Trophoblast cell (in vitro differentiated cells and primary cell): ENCODE results near the gene PTGER2.

Source experiments
- DNase-seq, 2 donors: peaks; one replicate each; pipeline ENCODE4 v3.0.0-alpha.2; 2016
- H2AFZ ChIP-seq: 2 replicates; pipeline ENCODE4 v1.6.1; 2013; ENCODE audit warnings: low read length, moderate library complexity, mild to moderate bottlenecking; ENCODE audit not compliant: insufficient read depth, poor library complexity
- H2AK5ac ChIP-seq: 2 replicates; pipeline ENCODE4 v1.6.1; 2013; ENCODE audit warnings: mild to moderate bottlenecking, low read length
- H2BK120ac ChIP-seq: 2 replicates; pipeline ENCODE4 v1.6.1; 2013; ENCODE audit warnings: low read length, mild to moderate bottlenecking, moderate library complexity; ENCODE audit not compliant: insufficient read depth, poor library complexity
- H2BK12ac ChIP-seq: 2 replicates; pipeline ENCODE4 v1.6.1; 2013; ENCODE audit warnings: mild to moderate bottlenecking, low read length, moderate library complexity
- H2BK5ac ChIP-seq: 2 replicates; pipeline ENCODE4 v1.6.1; 2013; ENCODE audit warnings: low read length, low read depth, moderate library complexity, mild to moderate bottlenecking; ENCODE audit not compliant: poor library complexity
- H3K14ac ChIP-seq: 2 replicates; pipeline ENCODE4 v1.6.1; 2013; ENCODE audit warnings: mild to moderate bottlenecking, low read length
- H3K18ac ChIP-seq: 2 replicates; pipeline ENCODE4 v1.6.1; 2013; ENCODE audit warnings: mild to moderate bottlenecking, low read length
- H3K23ac ChIP-seq: 2 replicates; pipeline ENCODE4 v1.6.1; 2013; ENCODE audit warnings: low read length
- H3K27ac ChIP-seq: 2 replicates; pipeline ENCODE4 v1.5.1; 2013; ENCODE audit warnings: low read depth, mild to moderate bottlenecking, inconsistent platforms, low read length, moderate library complexity
- H3K27me3 ChIP-seq: 2 replicates; pipeline ENCODE4 v1.6.1; 2013; ENCODE audit warnings: inconsistent platforms, mild to moderate bottlenecking, low read length, moderate library complexity; ENCODE audit not compliant: insufficient read depth
- H3K36me3 ChIP-seq, 2 experiments: 1 replicate in 1 of 2; 2 replicates in 1 of 2; pipeline ENCODE4 v1.6.1; 2013; ENCODE audit warnings: low read length in 2 of 2, mild to moderate bottlenecking in 2 of 2, moderate library complexity in 1 of 2; ENCODE audit not compliant: insufficient read depth in 2 of 2, control insufficient read depth in 1 of 2
- H3K4ac ChIP-seq: 2 replicates; pipeline ENCODE4 v1.6.1; 2013; ENCODE audit warnings: low read depth, mild to moderate bottlenecking, low read length, moderate library complexity
- H3K4me1 ChIP-seq, 2 experiments: 1 replicate in 1 of 2; 2 replicates in 1 of 2; pipeline ENCODE4 v1.6.1; 2013; ENCODE audit warnings: low read length in 2 of 2, mild to moderate bottlenecking in 2 of 2, moderate library complexity in 1 of 2; ENCODE audit not compliant: insufficient read depth in 2 of 2, control insufficient read depth in 1 of 2
- H3K4me2 ChIP-seq: 2 replicates; pipeline ENCODE4 v1.6.1; 2013; ENCODE audit warnings: inconsistent platforms, mild to moderate bottlenecking, low read length, moderate library complexity
- H3K4me3 ChIP-seq: 2 replicates; pipeline ENCODE4 v1.5.1; 2013; ENCODE audit warnings: mild to moderate bottlenecking, low read depth, low read length, inconsistent platforms
- H3K79me1 ChIP-seq: one replicate; pipeline ENCODE4 v1.6.1; 2013; ENCODE audit warnings: low read length
- H3K79me2 ChIP-seq: 2 replicates; pipeline ENCODE4 v1.6.1; 2013; ENCODE audit warnings: low read length, mild to moderate bottlenecking; ENCODE audit not compliant: control insufficient read depth, insufficient read depth, poor library complexity
- H3K9ac ChIP-seq: 2 replicates; pipeline ENCODE4 v1.6.1; 2013; ENCODE audit warnings: mild to moderate bottlenecking, low read length
- H3K9me3 ChIP-seq: 2 replicates; pipeline ENCODE4 v1.6.1; 2013; ENCODE audit warnings: low read depth, mild to moderate bottlenecking, control low read depth, inconsistent platforms, low read length; ENCODE audit not compliant: insufficient read depth
- H4K12ac ChIP-seq: 2 replicates; pipeline ENCODE4 v1.6.1; 2013; ENCODE audit warnings: low read depth, mild to moderate bottlenecking, low read length, moderate library complexity
- H4K8ac ChIP-seq: 2 replicates; pipeline ENCODE4 v1.6.1; 2013; ENCODE audit warnings: low read depth, mild to moderate bottlenecking, low read length, moderate library complexity
- H4K91ac ChIP-seq: one replicate; pipeline ENCODE4 v1.6.1; 2013; ENCODE audit warnings: low read depth, mild to moderate bottlenecking, low read length, moderate library complexity
- WGBS: extraction: QIAGEN DNeasy Blood & Tissue Kit; methylation state at CpG from one replicate; pipeline ENCODE4 v1.1.7; 2013; ENCODE audit warnings: missing lambda C conversion rate; ENCODE audit not compliant: insufficient read length, insufficient coverage; ENCODE audit errors: extremely low coverage; 5-methylcytosine and 5-hydroxymethylcytosine counted together

PTGER2 gene

DNA sequence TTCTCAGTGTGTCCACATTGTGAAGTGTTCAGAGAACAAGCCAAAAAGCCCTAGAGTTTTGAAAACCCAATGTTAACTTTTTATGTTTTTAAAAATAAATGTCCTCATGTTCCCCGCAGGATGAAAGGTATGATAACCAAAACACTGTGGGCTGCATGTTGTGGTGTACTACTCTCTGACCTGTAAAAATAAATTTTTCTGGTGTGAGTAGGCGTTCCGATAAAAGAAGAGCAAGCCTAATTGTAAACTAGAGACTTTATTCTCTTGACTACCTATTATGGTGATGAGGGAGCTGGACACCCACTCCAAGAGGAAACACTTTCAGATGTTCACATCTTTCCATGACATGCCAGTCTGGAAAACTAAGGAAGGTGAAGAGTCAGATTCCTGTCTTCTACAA lies 18.2 kb downstream of the PTGER2 start:
- Histone ChIP-seq H3K9ac (no peak overlapping the region), H3K4me2 (no peak overlapping the region), H3K9me3 (no peaks in the 10 kb centered on the region), H3K14ac (no peak overlapping the region), H3K36me3 (no peaks in the 10 kb centered on the region), H2AFZ (no peak overlapping the region), H4K8ac (no peak overlapping the region), H4K91ac (no peak overlapping the region), H3K27ac (no peak overlapping the region), H3K4me1 (peaks cover 0 to 2% of the 10 kb centered on the region in 2 experiments), H3K23ac (no peak overlapping the region), H2AK5ac (no peak overlapping the region), H2BK12ac (no peak overlapping the region), H3K79me1 (no peaks in the 10 kb centered on the region), H3K4ac (no peak overlapping the region), H2BK5ac (no peak overlapping the region), H2BK120ac (no peak overlapping the region), H3K79me2 (no peaks in the 10 kb centered on the region), H3K18ac (no peak overlapping the region), H4K12ac (no peak overlapping the region), H3K4me3 (no peak overlapping the region), H3K27me3 (no peaks in the 10 kb centered on the region)
- WGBS: no CpG with 5 or more reads among the region's 3 CpGs
- DNase-seq: no peak

DNA sequence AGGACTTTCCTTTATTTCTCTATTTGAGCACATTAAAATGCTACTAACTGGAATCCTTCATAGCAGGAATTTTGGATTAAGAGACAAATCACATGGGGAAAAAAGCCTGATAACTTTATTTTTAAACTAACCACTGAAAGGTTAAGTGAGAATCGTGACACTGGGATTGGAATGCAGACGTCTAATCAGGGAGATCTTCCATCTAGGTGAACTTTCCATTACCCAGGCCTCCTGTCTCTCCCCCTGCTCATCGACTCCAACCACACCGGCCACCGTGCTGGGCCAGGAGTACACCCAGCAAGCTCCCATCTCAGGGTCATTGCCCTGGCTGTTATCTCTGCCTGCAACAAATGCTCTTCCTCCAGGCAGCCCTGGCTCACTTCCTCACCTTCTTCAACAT lies 19.0 kb downstream of the PTGER2 start:
- Histone ChIP-seq H3K79me1 (no peaks in the 10 kb centered on the region), H2BK120ac (no peak overlapping the region), H3K23ac (no peak overlapping the region), H4K12ac (no peak overlapping the region), H3K4me3 (no peak overlapping the region), H3K9me3 (no peaks in the 10 kb centered on the region), H3K4ac (no peak overlapping the region), H4K8ac (no peak overlapping the region), H3K36me3 (no peaks in the 10 kb centered on the region), H4K91ac (no peak overlapping the region), H2AK5ac (no peak overlapping the region), H2BK5ac (no peak overlapping the region), H2BK12ac (no peak overlapping the region), H3K4me1 (peaks cover 0 to 2% of the 10 kb centered on the region in 2 experiments), H3K27ac (no peak overlapping the region), H3K14ac (no peak overlapping the region), H3K27me3 (no peaks in the 10 kb centered on the region), H3K79me2 (no peaks in the 10 kb centered on the region), H3K4me2 (no peak overlapping the region), H2AFZ (no peak overlapping the region), H3K18ac (no peak overlapping the region), H3K9ac (no peak overlapping the region)
- no CpG with 5 or more reads among the region's 5 CpGs for WGBS
- no peak for DNase-seq

DNA sequence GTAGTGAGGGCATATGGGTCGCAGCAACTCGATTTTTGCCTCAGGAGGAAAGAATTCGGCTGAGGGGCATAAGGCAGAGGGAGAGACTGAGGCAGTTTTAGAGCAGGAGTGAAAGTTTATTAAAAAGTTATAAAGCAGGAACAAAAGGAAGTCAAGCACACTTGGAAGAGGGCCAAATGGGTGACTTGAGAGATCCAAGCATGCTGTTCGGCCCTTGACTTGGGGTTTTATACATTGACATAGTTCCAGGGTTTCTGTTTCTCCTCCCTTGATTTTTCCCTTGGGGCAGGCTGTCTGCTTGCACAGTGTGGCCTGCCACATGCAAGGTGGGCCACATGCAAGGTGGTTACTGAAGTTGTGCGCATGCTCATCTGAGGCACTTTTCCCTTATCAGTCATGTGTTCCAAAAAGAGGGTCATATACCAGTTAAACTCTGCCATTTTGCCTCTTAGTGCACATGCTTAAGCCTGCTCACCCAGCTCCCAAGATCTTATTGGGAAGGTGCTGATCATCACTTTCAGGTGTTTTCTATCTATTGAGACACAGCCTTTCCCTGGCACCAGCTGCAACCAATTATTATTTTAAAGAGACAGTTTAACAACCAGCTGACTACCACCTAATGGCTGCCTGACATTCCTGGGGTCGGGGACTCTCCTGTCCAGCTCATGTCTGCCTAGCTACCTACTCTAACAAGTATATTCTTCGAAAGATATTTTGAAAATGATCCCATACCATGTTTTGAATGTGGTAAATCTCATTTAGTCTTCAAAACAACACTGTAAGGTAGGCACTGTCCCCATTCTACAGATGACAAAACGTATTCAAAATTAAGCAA lies 19.9 kb downstream of the PTGER2 start:
- Histone ChIP-seq H2BK12ac (no peak overlapping the region), H4K12ac (no peak overlapping the region), H2AFZ (no peak overlapping the region), H3K4me1 (peaks cover 0 to 2% of the 10 kb centered on the region in 2 experiments), H3K18ac (no peak overlapping the region), H4K91ac (no peak overlapping the region), H3K79me1 (no peaks in the 10 kb centered on the region), H3K4me2 (no peak overlapping the region), H3K27ac (no peak overlapping the region), H3K9me3 (no peaks in the 10 kb centered on the region), H4K8ac (no peak overlapping the region), H3K23ac (no peak overlapping the region), H3K36me3 (no peaks in the 10 kb centered on the region), H3K27me3 (no peaks in the 10 kb centered on the region), H2BK120ac (no peak overlapping the region), H3K4me3 (no peak overlapping the region), H3K79me2 (no peaks in the 10 kb centered on the region), H2AK5ac (no peak overlapping the region), H3K4ac (no peak overlapping the region), H2BK5ac (no peak overlapping the region), H3K9ac (no peak overlapping the region), H3K14ac (no peak overlapping the region)
- no CpG with 5 or more reads among the region's 8 CpGs for WGBS
- DNase-seq: no peak

DNA sequence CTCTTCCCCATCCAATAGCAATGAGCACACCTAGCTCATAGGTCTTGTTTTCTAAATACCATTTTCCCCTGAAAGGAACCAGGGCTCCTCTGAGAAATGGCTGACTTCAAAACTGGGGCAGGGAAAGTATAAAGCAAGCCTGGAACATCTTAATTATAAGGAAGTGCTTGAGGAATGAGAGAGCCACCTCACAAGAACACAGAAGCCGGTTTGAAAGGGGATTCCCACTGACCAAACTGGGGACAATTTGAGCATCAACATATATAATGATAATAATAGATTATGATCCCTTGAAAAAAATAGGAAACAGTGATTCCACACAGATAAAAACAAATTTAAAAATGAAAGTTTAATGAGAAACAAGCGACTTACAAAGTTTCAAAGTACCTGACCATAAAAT lies 22.1 kb downstream of the PTGER2 start:
- H3K14ac ChIP-seq: no peak overlapping the region
- no peak overlapping the region for H2AK5ac ChIP-seq
- WGBS: no CpG with 5 or more reads among the region's 2 CpGs
- H3K79me1 ChIP-seq: no peaks in the 10 kb centered on the region
- no peak overlapping the region for H3K4me3 ChIP-seq
- no peak overlapping the region for H3K4me2 ChIP-seq
- no peak overlapping the region for H3K18ac ChIP-seq
- no peak for DNase-seq
- no peak overlapping the region for H4K12ac ChIP-seq
- no peak overlapping the region for H2BK120ac ChIP-seq
- H3K36me3 ChIP-seq: no peaks in the 10 kb centered on the region
- H4K91ac ChIP-seq: no peak overlapping the region
- H3K23ac ChIP-seq: no peak overlapping the region
- no peak overlapping the region for H2AFZ ChIP-seq
- no peak overlapping the region for H2BK12ac ChIP-seq
- no peaks in the 10 kb centered on the region for H3K9me3 ChIP-seq
- no peaks in the 10 kb centered on the region for H3K27me3 ChIP-seq
- no peak overlapping the region for H3K27ac ChIP-seq
- H3K79me2 ChIP-seq: no peaks in the 10 kb centered on the region
- no peak overlapping the region for H2BK5ac ChIP-seq
- H3K4me1 ChIP-seq: peaks cover 0 to 2% of the 10 kb centered on the region in 2 experiments
- H3K9ac ChIP-seq: no peak overlapping the region
- H4K8ac ChIP-seq: no peak overlapping the region
- H3K4ac ChIP-seq: no peak overlapping the region
